ENCODE measurements around the gene PTTG1IP. TPM values are rescaled to one million over a fixed set of nuclear protein-coding genes. Genes with fewer than 3 reads are reported as not detected.
"Not testable (repeated sequence)": the region's sequence is repeated elsewhere in the genome, so short reads cannot be mapped to it uniquely, and the experiment has no call there.

The PTTG1IP gene
- polyA plus RNA-seq, 1 experiment, result 249 TPM

GRCh38 chr21:44916965-44917364 lies 43.5 kb upstream of the PTTG1IP start:
- Histone ChIP-seq H3K4me3 (ENCODE audit: low read depth, low read length) (no peak overlapping the region), H3K27ac (ENCODE audit: low read depth, low read length) (no peak overlapping the region), H3K27me3 (ENCODE audit: control insufficient read depth, insufficient read depth, low read length) (peaks cover 48% of the 10 kb centered on the region), H3K9me3 (ENCODE audit: control insufficient read depth, insufficient read depth, low read length) (no peaks in the 10 kb centered on the region; the same call in 1 of the 2 replicates)
- ChIA-PET POLR2A (interaction anchor here (0.6 kb wide), 1 partner anchor 30 kb away, joined by 3 read pairs; no protein-coding TSS in a partner anchor), CTCF (interaction anchor here (1.1 kb wide), 1 partner anchor 24 kb away, joined by 3 read pairs; no protein-coding TSS in a partner anchor)
- no peak for DNase-seq (ENCODE audit: low read depth, low spot score)
- TF ChIP-seq CTCF (IDR thresholded peaks at IDR 0.05; ENCODE audit: low read depth, low read length), result no peak

DNA sequence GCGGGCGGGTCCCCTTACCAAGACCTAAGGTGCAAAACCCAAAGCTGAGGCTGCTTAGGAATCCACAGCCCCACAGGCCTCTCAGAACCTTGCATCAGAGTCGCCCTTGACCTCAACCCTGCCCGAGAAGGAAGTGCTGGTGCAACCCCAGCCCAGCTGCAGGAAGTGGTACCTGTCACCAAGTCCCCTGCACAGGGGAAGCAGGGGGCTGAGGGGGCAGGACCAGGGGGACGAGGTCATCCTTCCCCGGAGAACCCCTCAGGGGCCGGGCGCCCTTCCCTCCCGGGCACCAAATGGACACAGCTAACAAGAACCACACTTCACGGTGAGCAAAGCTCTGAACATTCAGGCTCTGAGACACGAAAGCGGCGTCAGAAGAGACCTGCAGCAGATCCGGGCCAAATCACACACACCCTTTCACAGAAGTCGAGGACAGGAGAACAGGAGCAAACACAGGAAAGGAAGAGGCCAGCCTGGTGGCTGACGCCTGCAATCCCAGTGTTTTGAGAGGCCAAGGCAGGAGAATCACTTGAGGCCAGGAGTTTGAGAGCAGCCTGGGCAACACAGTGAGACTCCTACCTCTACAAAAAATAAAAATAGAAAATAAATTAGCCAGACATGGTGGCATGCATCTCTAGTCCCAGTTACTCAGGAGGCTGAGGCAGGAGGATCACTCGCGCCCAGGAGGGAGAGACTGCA lies 40.8 kb upstream of the PTTG1IP start:
- DNase-seq (ENCODE audit: low read depth, low spot score), result no peak
- Histone ChIP-seq H3K27me3 (ENCODE audit: control insufficient read depth, insufficient read depth, low read length) (peaks cover 36% of the 10 kb centered on the region), H3K27ac (ENCODE audit: low read depth, low read length) (no peak overlapping the region), H3K4me3 (ENCODE audit: low read depth, low read length) (no peak overlapping the region), H3K9me3 (ENCODE audit: control insufficient read depth, insufficient read depth, low read length) (no peaks in the 10 kb centered on the region; the same call in 1 of the 2 replicates)
- TF ChIP-seq CTCF (IDR thresholded peaks at IDR 0.05; ENCODE audit: low read depth, low read length), result no peak
- ChIA-PET CTCF (interaction anchor here (0.5 kb wide), 1 partner anchor 22 kb away, joined by 4 read pairs; no protein-coding TSS in a partner anchor), POLR2A (interaction anchor here (0.6 kb wide), 1 partner anchor 13 kb away, joined by 6 read pairs; no protein-coding TSS in a partner anchor)

DNA sequence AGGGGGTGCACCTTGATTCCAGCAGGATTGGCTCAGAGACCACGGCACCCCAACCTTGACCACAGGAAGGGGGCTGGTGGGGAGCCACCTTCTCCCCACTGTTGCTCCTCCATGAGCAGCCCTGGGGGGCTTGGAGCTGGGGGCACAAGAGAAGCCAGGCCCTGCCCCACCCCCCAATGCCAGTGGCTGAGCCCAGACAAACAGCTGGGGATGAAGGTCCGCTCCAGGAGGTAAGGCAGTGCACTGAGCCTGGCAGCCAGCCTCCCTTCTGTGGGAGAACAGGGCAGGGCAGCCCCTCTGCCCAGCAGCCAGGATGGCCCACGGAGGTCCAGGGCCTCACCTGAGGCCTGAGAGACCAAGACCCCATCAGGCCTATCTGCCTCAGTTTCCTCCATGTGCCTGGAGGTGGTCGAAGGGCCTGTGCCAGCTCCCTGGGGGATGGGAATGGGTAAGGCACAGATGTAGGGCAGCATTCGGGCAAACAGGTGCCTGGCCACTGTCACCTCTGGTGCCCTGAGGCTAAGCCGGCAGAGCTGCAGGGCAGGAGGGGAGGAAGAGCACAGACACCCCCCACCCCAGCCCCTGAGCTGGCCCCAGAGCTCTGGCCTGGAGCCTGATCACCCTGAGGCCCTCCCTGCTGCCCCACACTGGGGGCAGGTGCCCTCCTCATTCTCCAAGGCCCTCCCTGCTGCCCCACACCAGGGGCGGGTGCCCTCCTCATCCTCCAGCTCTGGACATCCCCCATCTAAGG lies 40.1 kb upstream of the PTTG1IP start:
- Histone ChIP-seq H3K27me3 (ENCODE audit: control insufficient read depth, insufficient read depth, low read length) (peaks cover 38% of the 10 kb centered on the region), H3K9me3 (ENCODE audit: control insufficient read depth, insufficient read depth, low read length) (no peaks in the 10 kb centered on the region; the same call in 1 of the 2 replicates), H3K4me3 (ENCODE audit: low read depth, low read length) (no peak overlapping the region), H3K27ac (ENCODE audit: low read depth, low read length) (no peak overlapping the region)
- TF ChIP-seq CTCF (IDR thresholded peaks at IDR 0.05; ENCODE audit: low read depth, low read length), result no peak
- no peak for DNase-seq (ENCODE audit: low read depth, low spot score)
- POLR2A ChIA-PET, result interaction anchor here (0.6 to 0.7 kb wide), 2 partner anchors 14 to 27 kb away, joined by 3 to 6 read pairs; no protein-coding TSS in a partner anchor
- CTCF ChIA-PET, result no interaction called here

GRCh38 chr21:44912506-44913412 lies 39.3 kb upstream of the PTTG1IP start:
- H3K27me3 ChIP-seq (ENCODE audit: control insufficient read depth, insufficient read depth, low read length), result peaks cover 35% of the 10 kb centered on the region
- H3K4me3 ChIP-seq (ENCODE audit: low read depth, low read length); CTCF ChIA-PET; H3K9me3 ChIP-seq (ENCODE audit: control insufficient read depth, insufficient read depth, low read length); H3K27ac ChIP-seq (ENCODE audit: low read depth, low read length); DNase-seq (ENCODE audit: low read depth, low spot score): not testable (repeated sequence)
- POLR2A ChIA-PET, result interaction anchor here (0.7 kb wide), 1 partner anchor 28 kb away, joined by 3 read pairs; no protein-coding TSS in a partner anchor

DNA sequence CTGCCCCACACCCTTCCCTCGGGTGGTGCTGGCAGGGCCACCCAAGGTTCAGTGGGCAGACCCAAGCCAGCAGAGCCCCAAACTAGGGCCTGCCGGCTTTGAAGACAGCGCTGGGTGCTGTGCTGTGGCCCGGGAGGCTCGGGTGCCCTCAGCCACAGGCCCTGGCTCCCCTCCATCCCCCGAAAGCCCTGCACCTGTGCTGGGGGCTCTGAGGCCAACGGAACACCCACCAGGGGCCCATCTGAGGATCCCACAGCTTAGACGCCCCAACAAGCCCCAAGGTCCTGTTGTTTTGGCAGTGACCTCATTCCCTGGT lies 38.6 kb upstream of the PTTG1IP start:
- no peaks in the 10 kb centered on the region; the same call in 1 of the 2 replicates for H3K9me3 ChIP-seq (ENCODE audit: control insufficient read depth, insufficient read depth, low read length)
- H3K27ac ChIP-seq (ENCODE audit: low read depth, low read length), result no peak overlapping the region
- H3K4me3 ChIP-seq (ENCODE audit: low read depth, low read length), result no peak overlapping the region
- H3K27me3 ChIP-seq (ENCODE audit: control insufficient read depth, insufficient read depth, low read length), result peaks cover 35% of the 10 kb centered on the region
- ChIA-PET POLR2A (no interaction called here), CTCF (no interaction called here)
- no peak for DNase-seq (ENCODE audit: low read depth, low spot score)
- no peak for TF ChIP-seq CTCF (IDR thresholded peaks at IDR 0.05; ENCODE audit: low read depth, low read length)

Data from AG04450 (cell line).